H1 (cell line): ENCODE results near the gene ACTR2. TPM values are rescaled to one million over a fixed set of nuclear protein-coding genes. Genes with fewer than 3 reads are reported as not detected.

ENCODE experiments used
- CTCF ChIA-PET: fragments of 300-600 bp; sonication (Branson Sonifier 250); formaldehyde crosslinking; loops from one replicate; lab custom pipeline; 2021; ENCODE audit not compliant: partially characterized antibody; lab: Charles Lee
- POLR2A ChIA-PET: fragments of 300-600 bp; sonication (Branson Sonifier 250); formaldehyde crosslinking; loops from one replicate; lab custom pipeline; 2021; ENCODE audit warnings: inconsistent platforms; ENCODE audit not compliant: partially characterized antibody; lab: Charles Lee
- DNase-seq, 2 experiments: peaks; one replicate each; pipeline versions ENCODE4 v3.0.0 to v3.0.0-alpha.2; 2010 to 2022; ENCODE audit warnings: low spot score in 2 of 2, low read depth in 1 of 2, mixed read lengths in 1 of 2
- FAIRE-seq: peaks from 2 replicates; lab custom pipeline; 2011; peaks lifted over from hg19 to GRCh38; lab: Jason Lieb, UNC
- H2AFZ ChIP-seq: 2 replicates; pipeline ENCODE4 v1.8.1; 2012; ENCODE audit warnings: low read length, inconsistent platforms
- H2AK5ac ChIP-seq: 2 replicates; pipeline ENCODE4 v1.6.1; 2013; ENCODE audit warnings: low read depth, low read length
- H2BK120ac ChIP-seq: replicated peaks from 2 replicates; pipeline ENCODE3; 2013; ENCODE audit warnings: low read depth, low read length, inconsistent platforms
- H2BK12ac ChIP-seq: 2 replicates; pipeline ENCODE4 v1.6.1; 2013; ENCODE audit warnings: low read depth, low read length
- H2BK15ac ChIP-seq: 2 replicates; pipeline ENCODE4 v1.6.1; 2013; ENCODE audit warnings: low read length
- H2BK20ac ChIP-seq: 2 replicates; pipeline ENCODE4 v1.6.1; 2013; ENCODE audit warnings: low read length
- H2BK5ac ChIP-seq: 2 replicates; pipeline ENCODE4 v1.6.1; 2013; ENCODE audit warnings: low read depth, low read length
- H3K14ac ChIP-seq: 2 replicates; pipeline ENCODE4 v1.6.1; 2013; ENCODE audit warnings: inconsistent platforms; ENCODE audit not compliant: insufficient read length
- H3K18ac ChIP-seq: 2 replicates; pipeline ENCODE4 v1.6.1; 2013; ENCODE audit warnings: low read length; ENCODE audit errors: extremely low read depth
- H3K23ac ChIP-seq: 2 replicates; pipeline ENCODE4 v1.6.1; 2013; ENCODE audit warnings: inconsistent platforms; ENCODE audit not compliant: insufficient read length
- H3K23me2 ChIP-seq: 2 replicates; pipeline ENCODE4 v1.6.1; 2013; ENCODE audit warnings: low read depth, low read length
- H3K27ac ChIP-seq: 2 replicates; pipeline ENCODE4 v1.6.1; 2011; ENCODE audit warnings: low read depth, low read length, inconsistent platforms
- H3K27me3 ChIP-seq, 4 experiments: replicated peaks in 1 of 4; 1 replicate in 1 of 4; 2 replicates in 3 of 4; pipeline versions ENCODE4 v1.6.1 to v1.8.1; 2011 to 2013; ENCODE audit warnings: low read length in 3 of 4, mild to moderate bottlenecking in 3 of 4, inconsistent platforms in 2 of 4, mixed read lengths in 2 of 4, moderate library complexity in 1 of 4; ENCODE audit not compliant: control insufficient read depth in 3 of 4, insufficient read depth in 3 of 4; ENCODE audit errors: extremely low read depth in 1 of 4
- H3K36me3 ChIP-seq, 4 experiments: 2 replicates each; pipeline versions ENCODE4 v1.6.1 to v1.8.1; 2011 to 2013; ENCODE audit warnings: mild to moderate bottlenecking in 4 of 4, low read length in 3 of 4, moderate library complexity in 2 of 4, control low read depth in 1 of 4, inconsistent platforms in 1 of 4; ENCODE audit not compliant: insufficient read depth in 4 of 4, control insufficient read depth in 2 of 4
- H3K4ac ChIP-seq: replicated peaks from 2 replicates; pipeline ENCODE3; 2013; ENCODE audit warnings: low read length, low read depth, mixed read lengths, inconsistent platforms; ENCODE audit not compliant: insufficient read length
- H3K4me1 ChIP-seq, 4 experiments: replicated peaks in 1 of 4; 1 replicate in 1 of 4; 2 replicates in 3 of 4; pipeline versions ENCODE4 v1.6.1 to v1.8.1; 2011 to 2013; ENCODE audit warnings: low read length in 3 of 4, inconsistent platforms in 2 of 4, mixed read lengths in 1 of 4; ENCODE audit not compliant: insufficient read depth in 4 of 4, control insufficient read depth in 3 of 4
- H3K4me2 ChIP-seq, 2 experiments: 2 replicates each; pipeline versions ENCODE4 v1.6.1 to v1.8.1; 2011 to 2013; ENCODE audit warnings: low read depth in 2 of 2, low read length in 2 of 2, control low read depth in 1 of 2, inconsistent platforms in 1 of 2, mild to moderate bottlenecking in 1 of 2; ENCODE audit not compliant: insufficient read depth in 1 of 2
- H3K4me3 ChIP-seq, 4 experiments: fragments of 200-600, 300-600 bp in 1 of 4; sonication (generic), shearing (Covaris generic), sonication (Bioruptor Twin) in 1 of 4; 2 replicates each; pipeline versions ENCODE4 v1.5.1 to v1.8.1; 2011 to 2016; ENCODE audit warnings: low read length in 4 of 4, low read depth in 3 of 4, control low read depth in 2 of 4, inconsistent platforms in 2 of 4, mild to moderate bottlenecking in 2 of 4, mixed read lengths in 1 of 4, moderate library complexity in 1 of 4; ENCODE audit not compliant: insufficient read depth in 2 of 4; ENCODE audit errors: extremely low read depth in 1 of 4
- H3K56ac ChIP-seq: replicated peaks from 2 replicates; pipeline ENCODE3; 2013; ENCODE audit warnings: low read depth, mild to moderate bottlenecking, mixed read lengths, low read length, inconsistent platforms; ENCODE audit not compliant: insufficient read length
- H3K79me1 ChIP-seq: 2 replicates; pipeline ENCODE4 v1.6.1; 2013; ENCODE audit warnings: low read depth, low read length, control low read depth
- H3K79me2 ChIP-seq, 2 experiments: 2 replicates each; pipeline versions ENCODE4 v1.6.1 to v1.8.1; 2012 to 2013; ENCODE audit warnings: low read length in 2 of 2, mild to moderate bottlenecking in 2 of 2, inconsistent platforms in 1 of 2; ENCODE audit not compliant: insufficient read depth in 2 of 2, control insufficient read depth in 1 of 2
- H3K9ac ChIP-seq, 4 experiments: replicated peaks in 1 of 4; 1 replicate in 1 of 4; 2 replicates in 3 of 4; pipeline versions ENCODE4 v1.6.1 to v1.8.1; 2011 to 2013; ENCODE audit warnings: low read depth in 3 of 4, low read length in 3 of 4, control low read depth in 2 of 4, mild to moderate bottlenecking in 2 of 4, moderate library complexity in 2 of 4, inconsistent platforms in 1 of 4; ENCODE audit errors: extremely low read depth in 1 of 4
- H3K9me3 ChIP-seq, 2 experiments: 2 replicates each; pipeline versions ENCODE4 v1.6.1 to v1.8.1; 2012 to 2013; ENCODE audit warnings: mild to moderate bottlenecking in 2 of 2, moderate library complexity in 2 of 2, control low read depth in 1 of 2, inconsistent platforms in 1 of 2, low read depth in 1 of 2, low read length in 1 of 2, mixed read lengths in 1 of 2; ENCODE audit not compliant: insufficient read depth in 2 of 2
- H4K20me1 ChIP-seq, 2 experiments: replicated peaks in 1 of 2; 2 replicates each; pipeline versions ENCODE3 to v1.8.1; 2011 to 2013; ENCODE audit warnings: inconsistent platforms in 2 of 2, low read length in 2 of 2, mild to moderate bottlenecking in 1 of 2; ENCODE audit not compliant: insufficient read depth in 2 of 2, control insufficient read depth in 1 of 2
- H4K5ac ChIP-seq: 2 replicates; pipeline ENCODE4 v1.6.1; 2013; ENCODE audit warnings: low read length, low read depth, mixed read lengths, inconsistent platforms; ENCODE audit not compliant: insufficient read length
- H4K8ac ChIP-seq: 2 replicates; pipeline ENCODE4 v1.8.0; 2013; ENCODE audit warnings: mild to moderate bottlenecking, moderate library complexity, low read length, inconsistent platforms; ENCODE audit not compliant: insufficient read depth; ENCODE audit errors: extremely low read depth
- H4K91ac ChIP-seq: replicated peaks from 2 replicates; pipeline ENCODE3; 2013; ENCODE audit warnings: low read length, mixed read lengths, inconsistent platforms; ENCODE audit not compliant: insufficient read length
- CBX5 ChIP-seq: fragments of 300-800, 300-1000 bp; sonication (generic); IDR thresholded peaks from 2 replicates; pipeline ENCODE4 v1.7.1; 2016; ENCODE audit warnings: antibody characterized with exemption, low read length, low read depth
- CEBPB ChIP-seq: IDR thresholded peaks from 2 replicates; pipeline ENCODE4 v1.6.1; 2012; ENCODE audit warnings: low read depth, low read length
- CHD2 ChIP-seq: IDR thresholded peaks from 2 replicates; pipeline ENCODE4 v1.6.1; 2012; ENCODE audit warnings: low read length, improper control_type of control experiment
- CREB1 ChIP-seq: IDR thresholded peaks from 2 replicates; pipeline ENCODE4 v1.6.1; 2012; ENCODE audit warnings: inconsistent platforms
- JUND ChIP-seq: IDR thresholded peaks from 2 replicates; pipeline ENCODE4 v1.6.1; 2011; ENCODE audit warnings: mild to moderate bottlenecking, improper control_type of control experiment, low read length
- MAFK ChIP-seq: IDR thresholded peaks from 2 replicates; pipeline ENCODE4 v1.6.1; 2012; ENCODE audit warnings: low read depth, mild to moderate bottlenecking, improper control_type of control experiment, low read length
- PHF8 ChIP-seq: fragments of 200-600 bp; sonication (generic); conservative IDR thresholded peaks from 2 replicates; pipeline ENCODE4 v1.7.1; 2012; ENCODE audit warnings: low read depth, mild to moderate bottlenecking, inconsistent platforms, low read length, moderate library complexity
- POLR2AphosphoS5 ChIP-seq: IDR thresholded peaks from 2 replicates; pipeline ENCODE4 v1.6.1; 2011; ENCODE audit warnings: low read depth, low read length
- POU5F1 ChIP-seq: IDR thresholded peaks from 2 replicates; pipeline ENCODE4 v1.6.1; 2011; ENCODE audit warnings: low read depth, mild to moderate bottlenecking, low read length, moderate library complexity
- RAD21 ChIP-seq, 2 experiments: IDR thresholded peaks in 1 of 2; conservative IDR thresholded peaks in 1 of 2; 2 replicates each; pipeline ENCODE4 v1.6.1; 2011; ENCODE audit warnings: low read depth in 2 of 2, low read length in 2 of 2, improper control_type of control experiment in 1 of 2, inconsistent platforms in 1 of 2, mild to moderate bottlenecking in 1 of 2, moderate library complexity in 1 of 2
- SAP30 ChIP-seq: fragments of 300-600 bp; sonication (generic); IDR thresholded peaks from 2 replicates; pipeline ENCODE4 v1.7.1; 2012; ENCODE audit warnings: low read length, moderate library complexity, mild to moderate bottlenecking, inconsistent platforms; ENCODE audit not compliant: insufficient read depth, insufficient replicate concordance
- SP1 ChIP-seq: IDR thresholded peaks from 2 replicates; pipeline ENCODE4 v1.6.1; 2011; ENCODE audit warnings: low read depth, low read length
- SP2 ChIP-seq: IDR thresholded peaks from 2 replicates; pipeline ENCODE4 v1.6.1; 2012; ENCODE audit warnings: mild to moderate bottlenecking, low read length, inconsistent platforms
- TEAD4 ChIP-seq: IDR thresholded peaks from 2 replicates; pipeline ENCODE4 v1.6.1; 2012; ENCODE audit warnings: low read depth, low read length, inconsistent platforms, mixed read lengths
- WGBS, 2 experiments: shearing (Covaris generic) in 1 of 2; methylation state at CpG; one replicate each; pipeline versions ENCODE4 v1.1.6 to v1.1.7; 2013 to 2015; ENCODE audit warnings: low lambda C conversion rate in 2 of 2, mixed read lengths in 2 of 2, inconsistent platforms in 1 of 2, low coverage in 1 of 2, missing lambda C conversion rate in 1 of 2; ENCODE audit not compliant: insufficient replicate concordance in 2 of 2, insufficient coverage in 1 of 2, insufficient read length in 1 of 2; ENCODE audit errors: extremely low coverage in 1 of 2, missing lambda C conversion rate in 1 of 2; 5-methylcytosine and 5-hydroxymethylcytosine counted together
- polyA plus RNA-seq, 7 experiments: library from polyadenylated mRNA; depleted of rRNA in 3 of 7; stranded (reverse) in 5 of 7; unstranded in 2 of 7; fragments of >200 nt in 5 of 7; fragments of 200-250 nt in 2 of 7; gene quantifications; 1 replicate in 5 of 7; 2 replicates in 1 of 7; 4 replicates in 1 of 7; pipeline versions ENCODE4 v1.2.1 to v1.2.3, GENCODE V29; 2011 to 2013; ENCODE audit warnings: missing spikeins in 2 of 7, mixed read lengths in 2 of 7
- total RNA-seq: library from RNA; stranded (reverse); fragmentation: NEBNext Ultra II Directional; extraction: Animal tissue kit (Norgen Biotek cat#: 25700); gene quantifications from 2 replicates; pipeline ENCODE4 v1.2.1, GENCODE V29; 2021
- TF ChIP-seq, protein P1 (sequence below): IDR thresholded peaks from 2 replicates; pipeline ENCODE4 v1.6.1; 2011; ENCODE audit warnings: low read depth, mild to moderate bottlenecking, low read length; ENCODE audit not compliant: insufficient read depth

ACTR2 gene
- total and polyA plus RNA-seq, 2 of the 8 experiments (the other 6 are each of a cell fraction or from before 2014, with no cell fraction given), result 28.3 to 171 TPM

DNA sequence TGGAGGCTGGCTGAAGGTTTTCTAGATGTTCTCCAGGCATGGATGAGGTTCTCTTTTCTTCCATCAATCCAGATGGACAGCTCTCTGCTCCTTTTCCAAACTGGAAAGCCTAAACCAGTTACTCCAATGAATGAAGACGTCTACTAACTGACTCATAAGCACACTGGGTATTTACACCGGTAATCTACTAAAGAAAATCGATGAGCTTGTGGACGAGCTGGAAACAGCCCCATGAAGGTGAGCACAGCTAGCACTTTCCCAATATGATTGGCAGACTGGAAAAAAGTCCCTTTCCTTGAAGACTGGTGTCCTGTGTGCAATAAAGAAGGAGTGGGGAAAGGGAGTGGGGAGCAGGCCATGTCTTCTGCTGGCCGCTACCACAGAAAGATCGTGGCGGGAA is 84.0 kb downstream of the ACTR2 start:
- no peak for TF ChIP-seq CHD2
- TF ChIP-seq POU5F1, result no peak
- TF ChIP-seq RAD21 (IDR thresholded peaks at IDR 0.05 in 1 of 2, conservative IDR thresholded peaks at IDR 0.05 in 1 of 2; ENCODE audit: low read depth in 2 of 2, low read length in 2 of 2), result no peak
- TF ChIP-seq CBX5, result no peak
- no peak for TF ChIP-seq SAP30
- no peak for TF ChIP-seq MAFK
- TF ChIP-seq, protein P1, sequence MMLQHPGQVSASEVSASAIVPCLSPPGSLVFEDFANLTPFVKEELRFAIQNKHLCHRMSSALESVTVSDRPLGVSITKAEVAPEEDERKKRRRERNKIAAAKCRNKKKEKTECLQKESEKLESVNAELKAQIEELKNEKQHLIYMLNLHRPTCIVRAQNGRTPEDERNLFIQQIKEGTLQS, result no peak
- no peak for TF ChIP-seq SP1
- TF ChIP-seq JUND, result no peak
- TF ChIP-seq CREB1, result no peak
- no peak for TF ChIP-seq POLR2AphosphoS5
- no peak for TF ChIP-seq SP2
- no peak for TF ChIP-seq CEBPB
- TF ChIP-seq TEAD4, result no peak
- TF ChIP-seq PHF8, result no peak
- FAIRE-seq, result no peak
- no peak overlapping the region for H4K91ac ChIP-seq
- H3K4me2 ChIP-seq, result no peak overlapping the region
- no peak overlapping the region for H4K8ac ChIP-seq
- H4K5ac ChIP-seq, result no peak overlapping the region
- peaks cover 0 to 6% (median 0%) of the 10 kb centered on the region in 4 experiments; a peak in 1 of 8 replicates for H3K36me3 ChIP-seq
- no peak overlapping the region for H2BK12ac ChIP-seq
- H2BK15ac ChIP-seq, result no peak overlapping the region
- no peaks in the 10 kb centered on the region for H3K79me2 ChIP-seq
- no peaks in the 10 kb centered on the region for H3K4me1 ChIP-seq
- H3K79me1 ChIP-seq, result no peaks in the 10 kb centered on the region
- H3K4ac ChIP-seq, result no peak overlapping the region
- ChIA-PET CTCF (interaction anchor here (0.7 to 2.3 kb wide), 6 partner anchors 9 to 395 kb away, joined by 3 to 13 read pairs (median 3); no protein-coding TSS in a partner anchor), POLR2A (no interaction called here)
- no peak overlapping the region for H2AK5ac ChIP-seq
- no peak overlapping the region for H3K23ac ChIP-seq
- H2BK20ac ChIP-seq, result no peak overlapping the region
- no peak overlapping the region for H2BK5ac ChIP-seq
- no peak overlapping the region for H3K18ac ChIP-seq
- DNase-seq, result no peak
- H3K4me3 ChIP-seq, result no peak overlapping the region
- no peak overlapping the region for H3K27ac ChIP-seq
- no peak overlapping the region for H2BK120ac ChIP-seq
- H4K20me1 ChIP-seq, result peaks cover 0 to 3% of the 10 kb centered on the region in 2 experiments
- H3K9ac ChIP-seq, result no peak overlapping the region
- no peaks in the 10 kb centered on the region for H3K27me3 ChIP-seq
- no peaks in the 10 kb centered on the region for H3K9me3 ChIP-seq
- H3K56ac ChIP-seq, result no peak overlapping the region
- H3K23me2 ChIP-seq, result no peaks in the 10 kb centered on the region; the same call in 1 of the 2 replicates
- H2AFZ ChIP-seq, result no peak overlapping the region
- H3K14ac ChIP-seq, result no peak overlapping the region
- WGBS, 2 experiments, result 92% methylated on average over 7 of the region's 7 CpGs; no CpG with 5 or more reads in 1 of the 2 experiments
